Activated CD8-positive, alpha-beta memory T cell treated with anti-CD3 and anti-CD28 coated beads, Interleukin-2, amount 50 U/mL, for 48 hours (primary cell): ENCODE measurements around the gene NMS.
A peak's percentile ranks its signal among the peaks of the same experiment; 100 is the strongest.
"Not testable (repeated sequence)": the region's sequence is repeated elsewhere in the genome, so short reads cannot be mapped to it uniquely, and the experiment has no call there.

ENCODE experiments used
- DNase-seq: peaks from one replicate; pipeline ENCODE4 v3.0.0-alpha.2; 2020

NMS gene, protein sequence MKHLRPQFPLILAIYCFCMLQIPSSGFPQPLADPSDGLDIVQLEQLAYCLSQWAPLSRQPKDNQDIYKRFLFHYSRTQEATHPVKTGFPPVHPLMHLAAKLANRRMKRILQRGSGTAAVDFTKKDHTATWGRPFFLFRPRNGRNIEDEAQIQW

GRCh38 chr2:100470182-100470581, at the start of gene NMS:
NMS (plus strand) TSS chr2:100470482; CDS start chr2:100470489, 7 bp downstream.
- DNase-seq = no peak

GRCh38 chr2:100422320-100423055, 47.8 kb upstream of the NMS start:
- DNase-seq = no peak

- DNase-seq = no peak
Measured at GRCh38 chr2:100423631-100424030, 46.7 kb upstream of the NMS start.

- DNase-seq = no peak
Measured at GRCh38 chr2:100424277-100424875, 45.9 kb upstream of the NMS start.

GRCh38 chr2:100425107-100425506, 45.2 kb upstream of the NMS start:
- no peak for DNase-seq

DNA sequence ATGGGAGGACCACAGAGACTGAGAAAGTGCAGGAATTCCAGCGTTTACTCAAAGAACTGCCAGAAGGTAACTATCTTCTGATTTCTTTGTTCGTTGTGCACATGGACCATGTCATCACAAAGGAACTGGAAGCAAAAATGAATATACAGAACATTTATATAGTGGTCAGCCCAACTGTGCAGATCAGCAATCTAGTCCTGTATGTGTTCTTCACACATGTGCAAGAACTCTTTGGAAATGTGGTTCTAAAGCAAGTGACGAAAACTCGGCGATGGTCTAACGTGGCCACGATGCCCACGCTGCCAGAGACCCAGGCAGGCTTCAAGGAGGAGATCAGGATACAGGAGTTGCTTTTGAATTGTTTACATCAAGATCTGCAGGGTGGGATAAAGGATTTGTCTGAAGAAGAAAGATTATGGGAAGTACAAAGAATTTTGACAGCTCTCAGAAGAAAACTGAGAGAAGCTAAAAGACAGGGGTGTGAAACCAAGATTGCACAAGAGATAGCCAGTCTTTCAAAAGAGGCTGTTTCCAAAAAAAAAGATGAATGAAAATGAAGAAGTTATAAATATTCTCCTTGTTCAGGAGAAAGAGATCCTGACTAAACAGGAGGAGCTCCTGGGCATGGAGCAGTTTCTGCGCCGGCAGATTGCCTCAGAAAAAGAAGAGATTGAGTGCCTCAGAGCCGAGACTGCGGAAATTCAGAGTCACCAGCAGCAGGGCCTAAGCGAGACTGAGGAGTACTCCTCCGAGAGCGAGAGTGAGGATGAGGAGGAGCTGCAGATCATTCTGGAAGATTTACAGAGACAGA, 44.5 kb upstream of the NMS start:
- DNase-seq = no peak

DNA sequence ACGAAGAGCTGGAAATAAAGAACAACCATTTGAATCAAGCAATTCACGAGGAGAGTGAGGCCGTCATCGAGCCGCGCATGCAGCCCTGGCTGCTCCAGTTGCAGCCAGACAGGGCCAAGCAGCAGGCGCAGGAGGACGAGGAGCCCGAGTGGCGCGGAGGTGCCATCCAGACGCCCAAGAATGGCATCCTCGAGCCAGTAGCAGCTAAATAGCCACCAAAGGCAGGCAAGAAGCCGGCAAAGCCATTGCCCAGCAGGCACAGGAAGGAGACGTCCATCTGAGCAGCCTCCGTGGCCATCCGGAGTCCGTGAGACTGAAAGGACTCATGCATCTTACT, 43.9 kb upstream of the NMS start:
- no peak for DNase-seq

DNA sequence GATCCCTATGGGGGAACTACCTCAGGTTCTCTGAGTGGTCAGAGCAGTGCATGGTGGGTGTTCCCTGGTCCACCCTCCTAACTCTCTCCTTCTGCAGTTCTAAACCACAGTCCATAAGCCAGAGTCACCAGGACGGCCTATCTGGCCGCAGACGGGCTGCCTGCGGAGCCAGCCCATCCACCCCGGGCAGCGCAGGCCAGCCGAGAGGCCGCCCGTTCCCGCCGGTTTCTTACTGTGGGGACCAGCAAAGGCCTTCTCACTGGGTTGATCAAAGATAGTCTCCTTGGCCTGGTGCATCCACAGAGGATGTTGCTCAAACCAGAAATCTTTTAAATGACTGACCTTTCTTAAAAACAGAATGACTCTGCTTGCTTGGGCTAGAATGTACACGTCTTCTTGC, 43.2 kb upstream of the NMS start:
- no peak for DNase-seq

- DNase-seq = peak; percentile 79
Measured at GRCh38 chr2:100427627-100428258, 42.5 kb upstream of the NMS start.

DNA sequence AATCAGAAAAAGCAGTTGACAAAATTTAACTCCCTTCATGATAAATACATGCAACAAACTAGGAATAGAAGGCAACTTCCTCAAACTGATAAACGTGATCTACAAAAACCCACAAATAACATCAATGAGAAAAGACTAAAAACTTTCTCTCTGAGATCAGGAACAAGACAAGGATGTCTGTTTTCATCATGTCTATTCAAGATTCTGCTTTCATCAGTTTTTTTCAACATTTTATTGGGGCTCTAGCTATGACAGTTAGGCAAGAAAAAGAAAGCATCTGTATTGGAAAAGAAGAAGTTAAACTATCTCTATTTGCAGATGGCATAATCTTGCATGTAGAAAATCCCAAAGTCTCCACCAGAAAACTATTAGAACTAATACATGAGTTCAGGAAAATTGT, 40.6 kb upstream of the NMS start:
- DNase-seq = no peak

GRCh38 chr2:100437751-100438150, 32.5 kb upstream of the NMS start:
- no peak for DNase-seq

DNA sequence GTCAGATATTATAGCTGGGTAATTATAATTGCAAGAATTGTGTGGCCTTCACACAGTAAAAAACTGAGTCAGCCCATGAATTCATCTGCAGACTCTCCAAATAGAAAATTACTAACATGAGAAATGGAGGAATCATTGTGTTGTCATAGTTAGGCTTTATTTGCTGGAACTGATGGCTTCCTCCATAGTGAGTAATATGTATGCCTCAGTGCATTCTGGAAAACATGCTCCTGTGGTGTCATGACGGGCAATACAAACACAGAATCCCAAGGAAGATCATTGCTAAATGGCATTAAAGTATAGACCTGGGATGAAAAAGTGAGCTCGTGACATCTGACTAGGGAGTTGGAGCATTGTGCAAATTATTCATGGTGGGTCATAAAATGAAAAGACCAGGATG, 23.6 kb upstream of the NMS start:
- no peak for DNase-seq

- no peak for DNase-seq
Measured at GRCh38 chr2:100451092-100451491, 19.2 kb upstream of the NMS start.

- DNase-seq = no peak
Measured at GRCh38 chr2:100451734-100452133, 18.5 kb upstream of the NMS start.

- DNase-seq = no peak
Measured at GRCh38 chr2:100453853-100454252, 16.4 kb upstream of the NMS start.

DNA sequence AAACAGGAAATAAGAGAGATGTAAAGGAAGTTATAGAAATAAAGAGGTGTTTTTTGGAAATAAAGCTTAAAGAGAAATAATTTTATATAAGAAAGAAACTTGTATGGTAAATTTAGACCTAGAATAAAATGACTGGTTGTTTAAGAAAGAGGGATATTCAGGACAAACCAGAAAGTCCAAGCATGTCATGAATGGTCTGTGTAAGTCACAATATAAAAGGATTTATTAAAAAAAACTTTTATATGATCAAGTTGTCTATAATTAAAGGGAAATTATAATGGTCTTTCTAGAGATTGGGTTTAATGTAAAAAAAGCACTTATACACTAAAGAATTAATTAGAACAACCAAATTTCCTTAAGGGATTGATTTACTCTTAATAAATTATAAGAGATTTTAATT, 13.9 kb upstream of the NMS start:
- DNase-seq = not testable (repeated sequence)

- DNase-seq = no peak
Measured at GRCh38 chr2:100460904-100461530, 9.3 kb upstream of the NMS start.

GRCh38 chr2:100470898-100471514, 724 bp downstream of the NMS start:
- peak; percentile 60 for DNase-seq

GRCh38 chr2:100476606-100477005, 6.3 kb downstream of the NMS start:
- no peak for DNase-seq

GRCh38 chr2:100482741-100483140, 12.5 kb downstream of the NMS start:
- DNase-seq = no peak

DNA sequence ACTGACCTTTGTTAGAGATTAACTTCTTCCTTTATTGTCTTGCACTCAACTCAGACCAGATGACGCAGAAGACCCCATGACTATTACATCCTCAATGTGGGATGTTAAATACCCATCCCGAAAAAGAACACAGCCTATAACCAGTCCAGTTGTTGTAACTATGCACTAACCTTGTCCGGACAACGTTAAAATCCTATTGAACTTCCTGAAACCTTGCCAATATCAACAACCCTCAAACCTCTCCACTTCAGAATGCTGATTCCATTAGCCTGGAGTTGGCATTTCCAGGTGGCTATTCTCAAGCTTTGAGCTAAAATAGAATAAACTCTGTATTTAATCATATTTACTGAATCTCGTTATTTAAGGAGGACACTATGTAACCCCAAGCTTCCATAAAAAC, 13.6 kb downstream of the NMS start:
- no peak for DNase-seq

DNA sequence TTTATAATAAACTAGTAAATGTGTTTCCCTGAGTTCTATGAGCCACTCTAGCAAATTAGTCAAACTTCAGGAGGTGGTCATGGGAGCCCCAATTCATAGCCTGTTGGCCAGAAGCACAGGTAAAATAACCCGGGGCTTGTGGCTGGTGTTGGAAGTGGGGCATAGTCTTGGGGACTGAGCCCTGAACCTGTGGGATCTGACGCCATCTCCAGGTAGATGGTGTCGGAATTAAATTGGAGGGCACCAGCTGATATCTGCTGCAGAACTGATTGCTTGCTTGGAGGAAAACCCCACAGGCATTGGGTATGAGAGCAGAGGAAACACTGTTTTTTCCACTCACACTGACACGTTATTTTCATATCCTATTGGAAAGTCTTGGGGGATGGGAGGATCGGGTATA, 14.1 kb downstream of the NMS start:
- no peak for DNase-seq
